Neuronal stem cell (in vitro differentiated cells): ENCODE results near the gene MYLK4.

Experiments used
- DNase-seq: peaks from one replicate; pipeline ENCODE4 v3.0.0-alpha.2; 2013; ENCODE audit warnings: low spot score
- H2AFZ ChIP-seq: one replicate; pipeline ENCODE4 v1.6.1; 2013; ENCODE audit warnings: mild to moderate bottlenecking, low read length, inconsistent platforms
- H2AK5ac ChIP-seq: 2 replicates; pipeline ENCODE4 v1.6.1; 2013; ENCODE audit warnings: low read depth, mild to moderate bottlenecking, inconsistent platforms, low read length, moderate library complexity, mixed read lengths
- H2BK120ac ChIP-seq: 2 replicates; pipeline ENCODE4 v1.6.1; 2013; ENCODE audit warnings: low read depth, mild to moderate bottlenecking, inconsistent platforms, low read length, moderate library complexity, mixed read lengths
- H2BK12ac ChIP-seq: one replicate; pipeline ENCODE4 v1.6.1; 2013; ENCODE audit warnings: low read length, inconsistent platforms
- H2BK15ac ChIP-seq: 2 replicates; pipeline ENCODE4 v1.6.1; 2013; ENCODE audit warnings: mild to moderate bottlenecking, low read length, inconsistent platforms, mixed read lengths
- H2BK5ac ChIP-seq: one replicate; pipeline ENCODE4 v1.6.1; 2013; ENCODE audit warnings: inconsistent platforms, mild to moderate bottlenecking, low read length, moderate library complexity
- H3K14ac ChIP-seq: one replicate; pipeline ENCODE4 v1.6.1; 2013; ENCODE audit warnings: low read length, inconsistent platforms
- H3K18ac ChIP-seq: 2 replicates; pipeline ENCODE4 v1.6.1; 2013; ENCODE audit warnings: low read length, inconsistent platforms
- H3K23ac ChIP-seq: 2 replicates; pipeline ENCODE4 v1.6.1; 2013; ENCODE audit warnings: low read depth, mild to moderate bottlenecking, mixed read lengths, low read length, inconsistent platforms; ENCODE audit not compliant: poor library complexity
- H3K27ac ChIP-seq: replicated peaks from 3 replicates; pipeline ENCODE4 v1.5.1; 2013; ENCODE audit warnings: low read length, inconsistent platforms
- H3K27me3 ChIP-seq, 3 experiments: 2 replicates each; pipeline ENCODE4 v1.6.1; 2013; ENCODE audit warnings: low read length in 3 of 3, mild to moderate bottlenecking in 2 of 3, inconsistent platforms in 1 of 3, low read depth in 1 of 3, mixed read lengths in 1 of 3, moderate library complexity in 1 of 3; ENCODE audit not compliant: control insufficient read depth in 3 of 3, insufficient read depth in 3 of 3
- H3K36me3 ChIP-seq, 2 donors: replicated peaks in 1 of 2; 2 replicates each; pipeline ENCODE4 v1.6.1; 2013; ENCODE audit warnings: low read length in 2 of 2; ENCODE audit not compliant: control insufficient read depth in 2 of 2, insufficient read depth in 2 of 2
- H3K4ac ChIP-seq: 2 replicates; pipeline ENCODE4 v1.6.1; 2013; ENCODE audit warnings: inconsistent platforms, mild to moderate bottlenecking, low read length, moderate library complexity
- H3K4me1 ChIP-seq, 2 donors: 1 replicate in 1 of 2; 2 replicates in 1 of 2; pipeline ENCODE4 v1.6.1; 2013; ENCODE audit warnings: low read length in 2 of 2, low read depth in 1 of 2; ENCODE audit not compliant: control insufficient read depth in 2 of 2, insufficient read depth in 1 of 2
- H3K4me2 ChIP-seq: one replicate; pipeline ENCODE4 v1.6.1; 2013; ENCODE audit warnings: mild to moderate bottlenecking, low read length, inconsistent platforms; ENCODE audit not compliant: insufficient read depth, poor library complexity, severe bottlenecking
- H3K4me3 ChIP-seq, 2 donors: 2 replicates each; pipeline ENCODE4 v1.5.1; 2013; ENCODE audit warnings: low read length in 2 of 2, mild to moderate bottlenecking in 2 of 2, inconsistent platforms in 1 of 2, moderate library complexity in 1 of 2
- H3K79me1 ChIP-seq: one replicate; pipeline ENCODE4 v1.6.1; 2013; ENCODE audit warnings: low read depth, mild to moderate bottlenecking, inconsistent platforms, low read length, moderate library complexity
- H3K9ac ChIP-seq: one replicate; pipeline ENCODE4 v1.6.1; 2013; ENCODE audit warnings: mild to moderate bottlenecking, low read depth, low read length, inconsistent platforms; ENCODE audit not compliant: poor library complexity
- H3K9me3 ChIP-seq, 2 donors: replicated peaks in 1 of 2; 2 replicates each; pipeline versions ENCODE3 to v1.6.1; 2013; ENCODE audit warnings: low read length in 2 of 2, mild to moderate bottlenecking in 2 of 2, inconsistent platforms in 1 of 2, low read depth in 1 of 2, mixed read lengths in 1 of 2, moderate library complexity in 1 of 2; ENCODE audit not compliant: control insufficient read depth in 2 of 2, insufficient read depth in 1 of 2
- H4K8ac ChIP-seq: one replicate; pipeline ENCODE4 v1.6.1; 2013; ENCODE audit warnings: low read depth, mild to moderate bottlenecking, inconsistent platforms, low read length, moderate library complexity
- H4K91ac ChIP-seq: one replicate; pipeline ENCODE4 v1.6.1; 2013; ENCODE audit warnings: low read length, low read depth, mild to moderate bottlenecking, inconsistent platforms; ENCODE audit not compliant: poor library complexity
- WGBS, 2 donors: extraction: QIAGEN DNeasy Blood & Tissue Kit; methylation state at CpG; one replicate each; pipeline ENCODE4 v1.1.7; 2013; ENCODE audit warnings: missing lambda C conversion rate in 2 of 2, mixed read lengths in 1 of 2; ENCODE audit not compliant: insufficient read length in 2 of 2, insufficient replicate concordance in 1 of 2; ENCODE audit errors: extremely low coverage in 2 of 2; 5-methylcytosine and 5-hydroxymethylcytosine counted together

MYLK4 gene

GRCh38 chr6:2656460-2657079 is 94.2 kb downstream of the MYLK4 start:
- H2BK120ac ChIP-seq, result no peak overlapping the region
- H3K27ac ChIP-seq, result no peak overlapping the region
- no peak overlapping the region for H3K18ac ChIP-seq
- no peak overlapping the region for H3K14ac ChIP-seq
- no peak overlapping the region for H3K4me3 ChIP-seq
- H2BK15ac ChIP-seq, result no peak overlapping the region
- no peak overlapping the region for H2BK5ac ChIP-seq
- no peak overlapping the region for H3K4me2 ChIP-seq
- WGBS, 2 donors, result no CpG with 5 or more reads among the region's 5 CpGs
- H3K4ac ChIP-seq, result no peak overlapping the region
- H3K27me3 ChIP-seq, result no peaks in the 10 kb centered on the region
- no peak overlapping the region for H4K91ac ChIP-seq
- H4K8ac ChIP-seq, result no peak overlapping the region
- H2BK12ac ChIP-seq, result no peak overlapping the region
- H3K23ac ChIP-seq, result no peak overlapping the region
- H3K79me1 ChIP-seq, result no peaks in the 10 kb centered on the region
- peaks cover 0 to 3% of the 10 kb centered on the region in 2 donors for H3K4me1 ChIP-seq
- H3K9ac ChIP-seq, result no peak overlapping the region
- H3K36me3 ChIP-seq, result no peaks in the 10 kb centered on the region
- DNase-seq, result no peak
- no peak overlapping the region for H2AK5ac ChIP-seq
- peaks cover 0 to 3% of the 10 kb centered on the region in 2 donors for H3K9me3 ChIP-seq
- H2AFZ ChIP-seq, result no peak overlapping the region

- Histone ChIP-seq H2AFZ (no peak overlapping the region), H3K79me1 (no peaks in the 10 kb centered on the region), H2BK120ac (no peak overlapping the region), H3K36me3 (no peaks in the 10 kb centered on the region), H3K9me3 (peaks cover 0 to 3% of the 10 kb centered on the region in 2 donors), H4K8ac (no peak overlapping the region), H2BK5ac (no peak overlapping the region), H3K9ac (no peak overlapping the region), H3K4ac (no peak overlapping the region), H3K4me1 (peaks cover 0 to 3% of the 10 kb centered on the region in 2 donors), H3K4me3 (no peak overlapping the region), H3K14ac (no peak overlapping the region), H3K18ac (no peak overlapping the region), H2AK5ac (no peak overlapping the region), H3K27ac (no peak overlapping the region), H3K27me3 (no peaks in the 10 kb centered on the region), H2BK12ac (no peak overlapping the region), H3K4me2 (no peak overlapping the region), H4K91ac (no peak overlapping the region), H3K23ac (no peak overlapping the region), H2BK15ac (no peak overlapping the region)
- peak; percentile 29 for DNase-seq
- no CpG with 5 or more reads among the region's 3 CpGs for WGBS, 2 donors
Observed at GRCh38 chr6:2655844-2656433, 94.8 kb downstream of the MYLK4 start.

GRCh38 chr6:2653369-2654032 is 97.2 kb downstream of the MYLK4 start:
- no peak overlapping the region for H3K14ac ChIP-seq
- H2AFZ ChIP-seq, result no peak overlapping the region
- H3K4me2 ChIP-seq, result no peak overlapping the region
- H3K9me3 ChIP-seq, result peaks cover 0 to 3% of the 10 kb centered on the region in 2 donors
- H3K4me1 ChIP-seq, result peaks cover 0 to 3% of the 10 kb centered on the region in 2 donors
- no peaks in the 10 kb centered on the region for H3K79me1 ChIP-seq
- H2BK15ac ChIP-seq, result no peak overlapping the region
- no peak overlapping the region for H3K4ac ChIP-seq
- no peak overlapping the region for H3K23ac ChIP-seq
- no peak overlapping the region for H3K4me3 ChIP-seq
- H4K8ac ChIP-seq, result no peak overlapping the region
- no peak overlapping the region for H3K9ac ChIP-seq
- no peak overlapping the region for H4K91ac ChIP-seq
- WGBS, 2 donors, result no CpG with 5 or more reads among the region's 1 CpG
- H2BK12ac ChIP-seq, result no peak overlapping the region
- no peaks in the 10 kb centered on the region for H3K27me3 ChIP-seq
- H3K27ac ChIP-seq, result no peak overlapping the region
- H2BK120ac ChIP-seq, result no peak overlapping the region
- H2AK5ac ChIP-seq, result no peak overlapping the region
- H3K36me3 ChIP-seq, result no peaks in the 10 kb centered on the region
- no peak for DNase-seq
- no peak overlapping the region for H2BK5ac ChIP-seq
- no peak overlapping the region for H3K18ac ChIP-seq

- Histone ChIP-seq H3K4me2 (no peak overlapping the region), H3K4ac (no peak overlapping the region), H3K4me3 (no peak overlapping the region), H3K27ac (no peak overlapping the region), H2AK5ac (no peak overlapping the region), H2BK120ac (no peak overlapping the region), H3K18ac (no peak overlapping the region), H3K79me1 (no peaks in the 10 kb centered on the region), H4K8ac (no peak overlapping the region), H2BK15ac (no peak overlapping the region), H4K91ac (no peak overlapping the region), H3K27me3 (no peaks in the 10 kb centered on the region), H2BK5ac (no peak overlapping the region), H3K14ac (no peak overlapping the region), H2BK12ac (no peak overlapping the region), H3K23ac (no peak overlapping the region), H2AFZ (no peak overlapping the region), H3K4me1 (peaks cover 0 to 3% of the 10 kb centered on the region in 2 donors), H3K9me3 (peaks cover 0 to 3% of the 10 kb centered on the region in 2 donors), H3K36me3 (no peaks in the 10 kb centered on the region), H3K9ac (no peak overlapping the region)
- DNase-seq, result no peak
- no CpG with 5 or more reads among the region's 3 CpGs for WGBS, 2 donors
Observed at GRCh38 chr6:2652611-2653010, 98.1 kb downstream of the MYLK4 start.
